Natural killer cell treated with Interleukin-12 subunit alpha and Interleukin-12 subunit beta and Interleukin-15 and Interleukin-18, amount 100 ng/mL, for 72 hours (primary cell): ENCODE data around the gene RSBN1L. TPM values are rescaled to one million over a fixed set of nuclear protein-coding genes. Genes with fewer than 3 reads are reported as not detected.

Experiments
- ATAC-seq, 2 donors: fragments of 150-1000 bp; cut with Tn5 transposase in 1 of 2; sonication (Bioruptor Pico), chemical (Tn5 transposase) in 1 of 2; 2 replicates each; pipeline ENCODE4 v1.10.0; 2021
- DNase-seq: peaks from one replicate; pipeline ENCODE4 v3.0.0; 2022; ENCODE audit warnings: low spot score
- H3K27ac Mint-ChIP-seq, 2 donors: 1 replicate in 1 of 2; 2 replicates in 1 of 2; pipeline ENCODE4 v1.8.0; 2022; ENCODE audit warnings: mixed read lengths in 2 of 2, mild to moderate bottlenecking in 1 of 2, moderate library complexity in 1 of 2
- H3K27me3 Mint-ChIP-seq, 2 donors: 1 replicate in 1 of 2; 2 replicates in 1 of 2; pipeline ENCODE4 v1.8.0; 2022; ENCODE audit warnings: mixed read lengths in 2 of 2
- H3K36me3 Mint-ChIP-seq: one replicate; pipeline ENCODE4 v1.8.0; 2022; ENCODE audit warnings: mixed read lengths
- H3K4me1 Mint-ChIP-seq, 2 donors: 1 replicate in 1 of 2; 2 replicates in 1 of 2; pipeline ENCODE4 v1.8.0; 2022; ENCODE audit warnings: low read depth in 2 of 2, mixed read lengths in 2 of 2, mild to moderate bottlenecking in 1 of 2
- H3K4me3 Mint-ChIP-seq: one replicate; pipeline ENCODE4 v1.8.0; 2022; ENCODE audit warnings: mixed read lengths
- H3K9me3 Mint-ChIP-seq: 2 replicates; pipeline ENCODE4 v1.8.0; 2022; ENCODE audit warnings: mixed read lengths
- total RNA-seq, 2 donors: library from RNA; stranded (reverse); gene quantifications; one replicate each; pipeline ENCODE4 v1.2.3, GENCODE V29; 2022

Gene RSBN1L
- total RNA-seq, 2 donors from 2014 or later, result 19.0 to 21.2 TPM

DNA sequence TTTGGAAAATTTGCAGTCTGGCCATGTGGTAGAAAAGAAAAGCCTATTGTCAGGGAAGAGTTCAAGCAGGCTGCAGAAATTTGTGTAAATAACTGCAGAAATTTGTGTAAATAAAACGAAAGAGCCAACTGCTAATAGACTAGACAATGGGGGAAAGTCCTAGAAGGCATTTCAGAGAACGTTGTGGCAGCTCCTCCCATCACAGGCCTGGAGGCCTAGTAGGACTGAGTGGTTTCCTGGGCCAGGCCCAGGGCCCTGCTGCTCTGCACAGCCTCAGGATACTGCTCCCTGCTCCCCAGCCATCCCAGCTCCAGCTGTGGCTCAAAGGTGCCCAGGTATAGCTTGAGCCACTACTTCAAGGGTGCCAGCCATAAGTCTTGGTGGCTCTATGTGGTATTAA, 50.9 kb downstream of the RSBN1L start:
- Mint-ChIP-seq H3K9me3 (no peaks in the 10 kb centered on the region), H3K27ac (peak overlapping the region in 1 of 2 donors; percentile 57), H3K27me3 (no peaks in the 10 kb centered on the region), H3K4me3 (no peak overlapping the region), H3K4me1 (peaks cover 18 to 33% of the 10 kb centered on the region in 2 donors), H3K36me3 (peaks cover 5% of the 10 kb centered on the region)
- ATAC-seq (no peak), DNase-seq (no peak)

DNA sequence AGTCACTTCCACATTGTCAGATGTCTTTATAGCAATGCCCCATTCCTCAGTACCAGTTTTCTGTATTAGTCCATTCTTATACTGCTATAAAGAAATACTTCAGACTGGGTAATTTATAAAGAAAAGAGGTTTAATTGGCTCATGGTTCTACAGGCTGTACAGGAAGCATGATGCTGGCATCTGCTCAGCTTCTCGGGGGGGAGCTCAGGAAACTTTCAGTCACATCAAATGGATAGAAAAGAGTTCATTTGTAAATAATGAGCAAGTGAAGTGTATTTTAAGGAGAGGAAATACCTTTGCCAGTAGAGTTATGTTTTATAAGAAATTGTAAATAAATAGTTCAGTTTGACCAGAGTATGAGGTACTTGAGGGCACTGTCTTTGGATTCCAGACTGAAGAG, 51.5 kb downstream of the RSBN1L start:
- Mint-ChIP-seq H3K9me3 (no peaks in the 10 kb centered on the region), H3K27ac (peak overlapping the region; percentile 1 to 57), H3K36me3 (peaks cover 5% of the 10 kb centered on the region), H3K27me3 (no peaks in the 10 kb centered on the region), H3K4me3 (no peak overlapping the region), H3K4me1 (peaks cover 21 to 38% of the 10 kb centered on the region in 2 donors)
- DNase-seq (no peak), ATAC-seq (no peak)

DNA sequence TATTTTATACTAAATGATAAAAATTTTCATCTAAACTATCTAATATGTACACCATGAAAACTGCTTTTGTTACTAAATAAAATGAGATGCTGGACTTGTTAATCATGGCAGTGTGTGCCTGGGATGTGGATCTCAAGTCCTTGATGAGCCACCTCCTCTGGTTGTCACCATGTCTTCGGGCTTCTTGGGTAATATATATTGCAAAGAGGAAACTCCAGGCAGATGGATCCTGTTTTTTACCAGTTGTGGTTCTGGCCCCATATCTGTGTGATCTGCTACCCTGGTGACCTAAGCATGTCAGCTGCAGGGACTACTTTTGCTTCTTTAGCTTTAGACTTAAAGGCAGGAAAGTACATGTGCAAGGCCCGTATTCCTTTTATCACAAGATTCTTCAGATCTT, 55.8 kb downstream of the RSBN1L start:
- DNase-seq (no peak), ATAC-seq (peak in 1 of 2 donors; percentile 54)
- no peaks in the 10 kb centered on the region for H3K27me3 Mint-ChIP-seq
- no peaks in the 10 kb centered on the region for H3K9me3 Mint-ChIP-seq
- H3K4me1 Mint-ChIP-seq, result peaks cover 20 to 37% of the 10 kb centered on the region in 2 donors
- no peak overlapping the region for H3K27ac Mint-ChIP-seq
- H3K4me3 Mint-ChIP-seq, result no peak overlapping the region
- H3K36me3 Mint-ChIP-seq, result peaks cover 5% of the 10 kb centered on the region

DNA sequence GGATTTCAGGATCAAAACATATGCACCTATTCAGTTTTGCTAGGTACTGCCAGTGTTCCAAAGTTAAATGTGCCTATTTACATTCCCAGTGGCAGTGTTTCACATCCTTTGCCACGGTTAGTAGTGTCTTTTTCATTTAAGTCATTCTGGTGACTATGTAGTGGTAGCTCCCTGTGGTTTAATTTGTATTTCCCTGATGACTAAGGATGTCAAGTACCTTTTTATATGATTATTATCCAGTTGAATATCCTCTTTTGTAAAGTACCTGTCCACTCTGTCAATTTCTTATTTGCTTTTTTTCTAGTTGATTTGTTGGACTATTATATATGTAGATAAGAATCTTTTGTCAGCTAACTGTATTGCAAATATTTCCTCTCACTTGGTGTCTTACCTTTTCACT, 56.9 kb downstream of the RSBN1L start:
- Mint-ChIP-seq H3K9me3 (no peaks in the 10 kb centered on the region), H3K27me3 (no peaks in the 10 kb centered on the region), H3K36me3 (peaks cover 5% of the 10 kb centered on the region), H3K4me3 (no peak overlapping the region), H3K4me1 (peaks cover 22 to 32% of the 10 kb centered on the region in 2 donors), H3K27ac (no peak overlapping the region)
- no peak for DNase-seq
- no peak for ATAC-seq

DNA sequence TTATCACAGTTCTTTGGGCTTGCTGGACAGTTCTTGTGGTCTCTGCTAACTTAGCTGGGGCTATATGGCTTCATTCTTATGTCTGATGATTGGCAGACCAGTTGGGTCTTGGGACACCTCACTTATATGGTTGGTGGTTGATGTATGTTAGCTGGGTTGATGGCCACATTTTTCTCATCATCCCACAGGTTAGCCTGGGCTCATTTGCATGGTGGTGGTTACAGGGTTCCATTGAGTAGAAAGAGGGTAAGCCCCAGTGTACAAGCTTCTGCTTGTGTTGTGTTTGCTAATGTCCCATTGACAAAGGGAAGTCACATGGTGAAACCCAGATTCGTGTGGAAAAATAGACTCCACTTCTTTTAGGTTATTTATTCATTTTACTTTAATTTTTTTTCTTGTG, 61.3 kb downstream of the RSBN1L start:
- Mint-ChIP-seq H3K9me3 (no peaks in the 10 kb centered on the region), H3K4me1 (peaks cover 21 to 25% of the 10 kb centered on the region in 2 donors), H3K27me3 (no peaks in the 10 kb centered on the region), H3K27ac (peak overlapping the region in 1 of 2 donors; percentile 47), H3K4me3 (no peak overlapping the region), H3K36me3 (no peaks in the 10 kb centered on the region)
- DNase-seq, result peak; percentile 60
- peak; percentile 91 to 96 for ATAC-seq

DNA sequence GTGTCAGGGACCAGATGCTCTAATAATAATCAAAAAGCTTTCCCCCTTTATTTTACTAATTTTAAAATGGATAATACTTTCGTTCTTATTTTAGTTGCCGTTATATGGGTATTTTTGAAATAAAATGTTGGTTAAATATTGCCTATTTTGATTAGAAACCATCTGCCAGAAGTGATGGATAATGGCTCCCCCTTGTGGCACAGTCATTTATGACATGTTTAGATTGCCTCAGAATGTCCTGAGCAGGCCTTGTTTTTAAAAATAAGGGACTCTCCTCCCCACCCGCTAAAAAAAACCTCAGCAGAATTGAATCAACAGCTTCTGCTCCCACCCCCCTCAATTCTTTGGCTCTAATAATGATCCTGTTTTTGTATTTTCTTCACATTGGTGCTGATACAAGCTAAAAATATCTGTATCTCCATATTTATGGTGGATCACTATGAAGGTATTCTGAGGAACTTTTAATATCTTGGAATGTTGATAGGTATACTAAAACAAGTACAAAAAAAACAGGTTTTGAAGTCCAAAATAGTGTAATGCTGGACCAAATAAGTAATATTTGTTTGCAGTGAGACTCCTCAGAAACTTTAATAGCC, 63.1 kb downstream of the RSBN1L start:
- H3K36me3 Mint-ChIP-seq, result no peaks in the 10 kb centered on the region
- ATAC-seq (no peak), DNase-seq (peak; percentile 78)
- H3K27ac Mint-ChIP-seq, result peak overlapping the region in 1 of 2 donors; percentile 23
- H3K9me3 Mint-ChIP-seq, result no peaks in the 10 kb centered on the region
- H3K4me3 Mint-ChIP-seq, result no peak overlapping the region
- peaks cover 22% of the 10 kb centered on the region in 2 donors for H3K4me1 Mint-ChIP-seq
- H3K27me3 Mint-ChIP-seq, result no peaks in the 10 kb centered on the region

DNA sequence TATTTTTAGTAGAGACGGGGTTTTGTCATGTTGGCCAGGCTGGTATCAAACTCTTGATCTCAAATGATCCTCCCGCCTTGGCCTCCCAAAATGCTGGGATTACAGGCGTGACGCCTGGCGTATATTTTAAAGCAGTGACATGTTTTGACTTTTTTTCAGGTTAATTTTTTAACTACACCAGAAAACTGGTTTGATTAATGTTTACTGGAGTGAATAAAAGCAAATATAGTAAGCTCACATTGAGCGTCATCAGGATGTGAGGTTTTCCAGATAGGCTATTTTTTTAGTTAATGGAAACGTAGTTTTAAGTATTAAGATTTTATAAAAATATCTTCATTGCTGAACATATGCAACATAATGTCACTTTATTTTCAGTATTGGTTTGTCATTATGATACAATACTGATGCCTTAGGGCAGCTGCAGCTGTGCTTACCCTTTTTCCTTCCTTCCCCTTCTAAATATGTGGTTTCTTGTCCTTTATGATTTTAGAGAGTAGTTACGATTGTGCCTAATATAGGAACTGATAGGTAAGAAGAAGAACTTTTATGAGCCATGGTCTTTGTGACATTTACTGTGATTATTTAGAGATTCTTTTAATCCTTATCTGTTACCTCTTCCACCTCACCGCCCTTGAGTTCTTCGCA, 64.7 kb downstream of the RSBN1L start:
- Mint-ChIP-seq H3K9me3 (no peaks in the 10 kb centered on the region), H3K27ac (no peak overlapping the region), H3K36me3 (no peaks in the 10 kb centered on the region), H3K27me3 (no peaks in the 10 kb centered on the region), H3K4me3 (no peak overlapping the region), H3K4me1 (peaks cover 22 to 24% of the 10 kb centered on the region in 2 donors)
- DNase-seq, result no peak
- no peak for ATAC-seq

DNA sequence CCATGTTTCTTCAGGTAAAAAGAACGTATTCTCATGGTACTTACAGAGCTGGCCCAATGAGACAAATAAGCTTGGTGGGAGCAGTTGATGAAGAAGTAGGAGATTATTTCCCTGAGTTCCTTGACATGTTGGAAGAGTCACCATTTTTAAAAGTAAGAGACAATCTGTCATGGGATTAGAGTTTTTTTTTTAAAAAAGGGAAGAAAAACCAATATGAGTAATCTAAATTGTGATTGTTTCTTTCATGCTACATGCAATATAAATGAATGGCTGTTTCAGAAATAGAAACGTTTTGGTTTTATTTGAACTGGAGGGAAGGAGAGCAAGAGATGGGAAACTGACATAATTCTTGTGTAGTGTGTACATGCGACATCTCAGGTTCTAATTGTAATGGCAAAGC, 69.2 kb downstream of the RSBN1L start:
- Mint-ChIP-seq H3K36me3 (no peaks in the 10 kb centered on the region), H3K9me3 (no peaks in the 10 kb centered on the region), H3K4me3 (no peak overlapping the region), H3K27me3 (no peaks in the 10 kb centered on the region), H3K4me1 (peaks cover 13 to 17% of the 10 kb centered on the region in 2 donors), H3K27ac (peak overlapping the region in 1 of 2 donors; percentile 54)
- DNase-seq, result no peak
- ATAC-seq, result no peak

DNA sequence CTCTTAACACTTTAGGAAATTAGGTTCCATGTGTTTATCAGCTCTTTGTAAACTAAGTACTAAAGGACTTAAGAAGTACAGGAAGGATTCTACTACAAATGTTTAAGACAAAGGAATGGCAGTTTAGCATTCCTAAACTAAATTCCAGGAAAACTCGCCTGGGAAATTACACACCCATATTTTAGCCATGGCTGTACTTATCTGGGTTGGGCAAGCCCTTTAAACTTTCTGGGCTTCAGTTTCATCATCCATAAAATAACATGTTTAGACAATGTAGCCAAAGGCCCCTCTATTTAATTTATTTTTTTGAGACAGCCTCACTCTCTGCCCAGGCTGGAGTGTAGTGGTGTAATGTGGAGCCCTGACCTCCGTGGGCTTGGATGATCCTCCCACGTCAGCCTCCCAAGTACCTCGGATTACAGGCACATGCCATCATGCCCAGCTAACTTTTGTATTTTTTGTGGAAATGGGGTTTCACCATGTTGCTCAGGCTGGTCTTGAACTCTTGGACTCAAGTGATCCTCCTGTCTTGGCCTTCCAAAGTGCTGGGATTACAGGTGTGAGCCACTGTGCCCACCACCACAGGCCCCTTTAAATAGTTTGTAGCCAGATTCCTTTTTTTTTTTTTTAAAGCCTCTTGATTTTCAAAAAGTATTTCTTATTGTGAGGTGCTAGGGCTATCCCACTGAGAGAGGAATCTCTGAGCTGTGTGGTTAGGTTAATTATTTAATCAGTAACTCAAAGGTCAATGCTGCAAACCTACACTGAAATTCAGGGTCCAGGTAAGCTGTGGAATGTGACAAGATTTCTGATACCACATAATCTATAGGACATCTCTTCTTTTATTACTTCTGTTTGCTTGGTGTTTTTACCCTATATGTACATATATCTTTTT, 69.9 kb downstream of the RSBN1L start:
- DNase-seq (no peak), ATAC-seq (no peak)
- no peaks in the 10 kb centered on the region for H3K27me3 Mint-ChIP-seq
- peaks cover 15 to 22% of the 10 kb centered on the region in 2 donors for H3K4me1 Mint-ChIP-seq
- H3K9me3 Mint-ChIP-seq, result no peaks in the 10 kb centered on the region
- H3K4me3 Mint-ChIP-seq, result no peak overlapping the region
- peak overlapping the region in 1 of 2 donors; percentile 54 for H3K27ac Mint-ChIP-seq
- no peaks in the 10 kb centered on the region for H3K36me3 Mint-ChIP-seq

DNA sequence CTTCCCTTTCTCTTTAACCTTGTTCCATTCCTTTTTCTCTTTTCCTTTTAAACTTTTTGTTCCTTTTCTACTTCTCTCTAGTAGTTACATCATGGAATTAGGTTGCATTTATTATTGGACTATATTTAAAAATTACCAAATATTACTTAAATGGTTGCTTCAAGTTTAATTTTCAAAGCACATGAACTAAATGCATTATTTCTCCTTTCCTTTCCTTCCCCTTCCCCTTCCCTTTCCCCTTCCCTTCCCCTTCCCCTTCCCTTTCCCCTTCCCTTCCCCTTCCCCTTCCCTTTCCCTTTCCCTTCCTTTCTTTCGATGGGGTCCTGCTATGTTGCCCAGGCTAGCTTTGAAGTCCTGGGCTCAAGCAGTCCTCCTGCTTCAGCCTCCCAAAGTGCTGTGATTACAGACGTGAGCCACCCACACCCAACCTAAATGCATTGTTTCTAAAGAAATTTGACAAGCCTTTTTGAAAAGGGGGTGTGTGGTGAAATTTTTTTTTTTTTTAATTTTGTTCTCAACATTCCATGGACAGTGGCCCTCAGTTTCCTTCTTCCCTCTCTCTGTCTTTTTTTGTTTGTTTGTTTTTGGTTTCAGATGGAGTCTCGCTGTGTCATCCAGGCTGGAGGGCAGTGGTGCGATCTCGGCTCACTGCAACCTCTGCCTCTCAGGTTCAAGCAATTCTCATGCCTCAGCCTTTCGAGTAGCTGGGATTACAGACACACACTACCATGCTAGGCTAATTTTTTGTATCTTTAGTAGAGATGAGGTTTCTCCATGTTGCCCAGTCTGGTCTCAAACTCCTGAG, 70.7 kb downstream of the RSBN1L start:
- DNase-seq (no peak), ATAC-seq (no peak)
- no peaks in the 10 kb centered on the region for H3K27me3 Mint-ChIP-seq
- peaks cover 17 to 24% of the 10 kb centered on the region in 2 donors for H3K4me1 Mint-ChIP-seq
- H3K9me3 Mint-ChIP-seq, result no peaks in the 10 kb centered on the region
- no peak overlapping the region for H3K27ac Mint-ChIP-seq
- H3K4me3 Mint-ChIP-seq, result no peak overlapping the region
- H3K36me3 Mint-ChIP-seq, result no peaks in the 10 kb centered on the region

DNA sequence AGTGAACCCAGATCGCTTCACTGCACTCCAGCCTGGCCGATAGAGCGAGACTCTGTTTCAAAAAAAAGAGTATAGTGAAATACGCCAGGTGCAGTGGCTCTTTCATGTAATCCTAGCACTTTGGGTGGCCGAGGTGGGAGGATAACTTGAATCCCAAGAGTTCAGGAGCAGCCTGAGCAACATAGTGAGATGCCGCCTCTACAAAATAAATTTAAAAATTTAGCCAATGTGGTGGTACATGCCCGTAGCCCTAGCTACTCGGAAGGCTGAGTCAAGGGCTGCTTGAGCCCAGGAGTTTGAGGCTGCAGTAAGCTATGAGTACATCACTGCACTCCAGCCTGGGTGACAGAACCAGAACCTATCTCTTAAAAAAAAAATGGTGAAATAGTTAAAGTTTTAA, 74.1 kb downstream of the RSBN1L start:
- Mint-ChIP-seq H3K4me3 (no peak overlapping the region), H3K4me1 (peaks cover 12 to 19% of the 10 kb centered on the region in 2 donors), H3K27me3 (no peaks in the 10 kb centered on the region), H3K27ac (no peak overlapping the region), H3K36me3 (no peaks in the 10 kb centered on the region), H3K9me3 (no peaks in the 10 kb centered on the region)
- DNase-seq (no peak), ATAC-seq (no peak)

DNA sequence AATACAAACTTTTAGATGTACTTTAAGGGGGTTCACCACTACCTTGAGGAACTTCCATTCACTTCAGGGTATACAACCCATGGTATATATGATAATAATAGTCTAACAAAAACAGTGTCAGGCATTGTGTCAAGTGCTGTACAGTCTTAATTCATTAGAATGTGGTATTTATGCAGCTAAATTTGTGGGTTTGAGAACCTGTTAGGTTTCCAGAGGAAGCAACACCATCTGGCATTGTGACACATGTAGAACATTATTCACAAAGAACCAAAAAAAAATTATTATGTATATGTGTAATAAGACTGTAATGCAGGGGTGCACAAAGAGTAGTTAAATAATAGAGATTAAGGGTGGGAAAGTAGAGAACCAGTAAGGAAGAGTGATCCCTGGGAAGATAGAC, 75.6 kb downstream of the RSBN1L start:
- peaks cover 9% of the 10 kb centered on the region for H3K36me3 Mint-ChIP-seq
- DNase-seq (no peak), ATAC-seq (no peak)
- H3K9me3 Mint-ChIP-seq, result no peaks in the 10 kb centered on the region
- H3K4me1 Mint-ChIP-seq, result peaks cover 9 to 23% of the 10 kb centered on the region in 2 donors
- no peak overlapping the region for H3K4me3 Mint-ChIP-seq
- H3K27me3 Mint-ChIP-seq, result no peaks in the 10 kb centered on the region
- peak overlapping the region in 1 of 2 donors; percentile 0 for H3K27ac Mint-ChIP-seq

DNA sequence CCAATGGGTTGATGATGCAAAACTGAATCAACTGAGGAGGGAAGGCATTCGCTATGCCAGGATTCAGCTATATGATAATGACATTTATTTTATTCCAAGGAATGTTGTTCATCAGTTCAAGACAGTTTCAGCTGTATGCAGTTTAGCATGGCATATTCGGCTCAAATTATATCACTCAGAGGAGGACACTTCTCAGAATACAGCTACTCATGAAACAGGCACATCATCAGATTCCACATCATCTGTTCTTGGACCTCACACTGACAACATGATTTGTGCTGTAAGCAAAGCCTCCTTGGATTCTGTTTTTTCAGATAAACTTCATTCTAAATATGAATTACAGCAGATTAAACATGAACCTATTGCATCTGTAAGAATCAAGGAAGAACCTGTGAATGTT, 82.3 kb downstream of the RSBN1L start:
- DNase-seq, result no peak
- Mint-ChIP-seq H3K36me3 (peaks cover 17% of the 10 kb centered on the region), H3K27ac (no peak overlapping the region), H3K4me3 (no peak overlapping the region), H3K27me3 (no peaks in the 10 kb centered on the region), H3K4me1 (peaks cover 6 to 11% of the 10 kb centered on the region in 2 donors), H3K9me3 (no peaks in the 10 kb centered on the region)
- ATAC-seq, result no peak
